Liver (tissue), 3 donors: ENCODE measurements around the gene FOXF2.

Experiments
- ATF3 ChIP-seq: IDR thresholded peaks from 2 replicates; pipeline ENCODE4 v1.6.1; 2016; ENCODE audit warnings: antibody characterized with exemption
- CTCF ChIP-seq: fragments of 150-350 bp; IDR thresholded peaks from 2 replicates; pipeline ENCODE4 v1.5.1; 2017; ENCODE audit warnings: improper control_type of control experiment, low read depth, low read length; ENCODE audit not compliant: missing input control
- EGR1 ChIP-seq, 2 donors: IDR thresholded peaks; 2 replicates each; pipeline ENCODE4 v1.6.1; 2016 to 2018; ENCODE audit warnings: antibody characterized with exemption in 2 of 2, low read depth in 2 of 2
- GABPA ChIP-seq, 2 donors: IDR thresholded peaks in 1 of 2; conservative IDR thresholded peaks in 1 of 2; 2 replicates each; pipeline ENCODE4 v1.6.1; 2016; ENCODE audit warnings: antibody characterized with exemption in 2 of 2, mild to moderate bottlenecking in 1 of 2, moderate library complexity in 1 of 2
- MAX ChIP-seq: IDR thresholded peaks from 2 replicates; pipeline ENCODE4 v1.6.1; 2016; ENCODE audit warnings: antibody characterized with exemption
- RAD21 ChIP-seq, 2 donors: IDR thresholded peaks; 2 replicates each; pipeline ENCODE4 v1.6.1; 2016; ENCODE audit warnings: antibody characterized with exemption in 2 of 2, mild to moderate bottlenecking in 2 of 2
- SP1 ChIP-seq: IDR thresholded peaks from 2 replicates; pipeline ENCODE4 v1.6.1; 2018; ENCODE audit warnings: antibody characterized with exemption, mild to moderate bottlenecking
- TAF1 ChIP-seq: conservative IDR thresholded peaks from 2 replicates; pipeline ENCODE4 v1.6.1; 2016; ENCODE audit warnings: antibody characterized with exemption, mild to moderate bottlenecking
- YY1 ChIP-seq: IDR thresholded peaks from 2 replicates; pipeline ENCODE4 v1.6.1; 2016; ENCODE audit warnings: antibody characterized with exemption, mild to moderate bottlenecking
- donor health status: healthy.
- donor health status: healthy.

GRCh38 chr6:1416191-1416760 is 26.9 kb downstream of the FOXF2 start:
- TF ChIP-seq CTCF (no peak), EGR1 (IDR thresholded peaks at IDR 0.05; ENCODE audit: low read depth in 2 of 2) (no peak), ATF3 (no peak), YY1 (no peak), GABPA (IDR thresholded peaks at IDR 0.05 in 1 of 2, conservative IDR thresholded peaks at IDR 0.05 in 1 of 2) (no peak), SP1 (no peak), TAF1 (no peak), RAD21 (IDR thresholded peaks at IDR 0.05) (no peak), MAX (no peak)
